GM18499 (cell line): ENCODE results near the gene SLCO2A1.

Experiments used
- ATAC-seq: cut with Tn5 transposase; IDR thresholded peaks from one replicate; pipeline ENCODE4 v1.9.1; 2021; ENCODE audit warnings: moderate number of reproducible peaks; ENCODE audit not compliant: insufficient read depth, unreplicated experiment

SLCO2A1 gene

GRCh38 chr3:134061401-134061800, 31.7 kb upstream of the SLCO2A1 start:
- no peak for ATAC-seq

- ATAC-seq, result no peak
Observed at GRCh38 chr3:134060561-134061385, 31.0 kb upstream of the SLCO2A1 start.

GRCh38 chr3:134059671-134060560, 30.2 kb upstream of the SLCO2A1 start:
- no peak for ATAC-seq

- ATAC-seq, result no peak
Observed at GRCh38 chr3:134059035-134059601, 29.4 kb upstream of the SLCO2A1 start.

GRCh38 chr3:134057654-134058110, 28.0 kb upstream of the SLCO2A1 start:
- no peak for ATAC-seq

DNA sequence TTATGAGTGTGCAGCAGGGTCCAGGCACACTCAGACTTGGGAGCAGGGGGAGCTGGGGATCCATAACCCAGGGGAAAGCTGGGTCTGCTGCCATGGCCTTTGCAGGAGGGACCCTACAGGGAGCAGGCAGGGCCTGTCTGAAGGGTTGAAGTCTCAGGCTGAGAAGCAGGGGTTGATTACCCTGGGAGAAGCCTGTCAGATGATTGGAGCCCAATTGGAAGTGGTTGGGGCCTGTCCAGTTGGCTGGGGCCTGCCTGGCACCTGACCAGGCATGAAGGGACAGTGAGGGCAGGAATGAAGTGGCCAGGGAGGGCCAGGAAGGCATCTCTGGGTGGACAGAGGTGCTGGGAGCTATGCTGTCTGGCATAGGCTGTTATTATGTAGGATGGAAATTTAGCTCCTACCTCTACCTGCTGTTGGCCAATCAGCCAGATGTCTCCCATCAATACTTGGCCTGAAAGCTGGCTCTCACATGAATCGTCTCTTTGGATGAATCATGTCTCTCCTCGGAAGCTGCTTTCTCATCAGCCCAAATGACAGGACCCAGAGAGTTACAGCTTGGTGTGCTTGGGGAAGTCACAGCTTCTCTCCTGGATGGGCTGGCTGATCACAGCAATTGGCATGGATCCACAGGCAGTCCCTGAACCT, 27.4 kb upstream of the SLCO2A1 start:
- ATAC-seq, result no peak

GRCh38 chr3:134056464-134056891, 26.8 kb upstream of the SLCO2A1 start:
- ATAC-seq, result no peak

GRCh38 chr3:134055661-134056060, 25.9 kb upstream of the SLCO2A1 start:
- no peak for ATAC-seq

DNA sequence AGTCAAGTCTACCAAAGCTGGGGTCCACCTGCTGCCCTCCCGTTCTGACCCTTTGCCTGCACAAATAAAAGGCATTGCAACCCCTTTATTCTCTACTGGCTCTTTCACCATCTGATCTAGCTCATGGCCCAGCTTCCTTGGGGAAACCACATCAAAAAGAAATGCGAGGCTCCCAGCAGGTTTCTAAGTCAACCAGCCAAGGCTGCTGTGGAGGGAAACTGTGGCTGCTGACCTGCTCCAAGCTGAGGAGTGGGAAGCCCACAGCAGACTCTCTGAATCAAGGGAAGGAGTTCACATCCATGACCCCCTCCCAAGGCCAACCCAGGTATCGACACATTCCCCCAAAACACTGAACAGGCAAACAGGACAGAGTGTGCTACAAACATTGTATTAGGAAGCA, 25.2 kb upstream of the SLCO2A1 start:
- no peak for ATAC-seq

GRCh38 chr3:134054231-134054630, 24.5 kb upstream of the SLCO2A1 start:
- no peak for ATAC-seq

DNA sequence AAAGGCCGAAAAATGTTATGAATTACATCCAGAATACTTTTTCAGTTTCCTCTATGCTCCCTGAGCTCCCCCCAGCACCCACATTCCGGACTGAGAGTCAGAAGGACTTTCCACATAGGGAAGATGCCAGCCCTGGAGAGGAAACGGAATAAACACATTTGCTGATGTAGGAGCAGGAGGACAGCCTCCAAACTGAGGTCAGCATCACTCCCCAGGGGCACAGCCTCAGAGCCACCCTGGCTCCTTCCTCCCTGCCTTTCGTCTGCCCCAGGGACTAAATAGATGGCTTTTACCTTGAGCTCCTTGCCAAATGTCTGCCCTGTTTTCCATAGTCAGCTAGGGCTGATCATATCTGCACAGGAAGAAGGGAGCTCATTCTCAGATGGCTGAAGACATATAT, 22.6 kb upstream of the SLCO2A1 start:
- ATAC-seq, result no peak

DNA sequence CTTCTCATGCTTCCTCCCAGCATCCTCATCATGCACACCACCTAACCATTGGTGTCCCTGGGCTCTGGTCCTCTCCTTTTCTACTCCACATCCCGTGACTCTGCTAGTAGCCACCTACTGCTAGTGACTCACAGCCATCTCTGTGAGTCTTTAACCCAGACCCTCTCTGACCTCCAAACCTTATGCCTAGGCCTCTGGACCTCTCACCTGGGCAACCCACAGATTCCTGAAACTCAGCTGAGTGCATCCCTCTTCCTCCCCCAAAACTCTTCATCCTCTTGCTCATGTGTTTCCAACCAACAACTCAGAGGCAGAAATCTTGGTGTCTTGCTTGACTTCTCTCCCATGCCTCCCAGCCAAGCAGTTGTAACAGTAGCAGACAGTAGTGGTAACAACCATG, 20.0 kb upstream of the SLCO2A1 start:
- no peak for ATAC-seq

DNA sequence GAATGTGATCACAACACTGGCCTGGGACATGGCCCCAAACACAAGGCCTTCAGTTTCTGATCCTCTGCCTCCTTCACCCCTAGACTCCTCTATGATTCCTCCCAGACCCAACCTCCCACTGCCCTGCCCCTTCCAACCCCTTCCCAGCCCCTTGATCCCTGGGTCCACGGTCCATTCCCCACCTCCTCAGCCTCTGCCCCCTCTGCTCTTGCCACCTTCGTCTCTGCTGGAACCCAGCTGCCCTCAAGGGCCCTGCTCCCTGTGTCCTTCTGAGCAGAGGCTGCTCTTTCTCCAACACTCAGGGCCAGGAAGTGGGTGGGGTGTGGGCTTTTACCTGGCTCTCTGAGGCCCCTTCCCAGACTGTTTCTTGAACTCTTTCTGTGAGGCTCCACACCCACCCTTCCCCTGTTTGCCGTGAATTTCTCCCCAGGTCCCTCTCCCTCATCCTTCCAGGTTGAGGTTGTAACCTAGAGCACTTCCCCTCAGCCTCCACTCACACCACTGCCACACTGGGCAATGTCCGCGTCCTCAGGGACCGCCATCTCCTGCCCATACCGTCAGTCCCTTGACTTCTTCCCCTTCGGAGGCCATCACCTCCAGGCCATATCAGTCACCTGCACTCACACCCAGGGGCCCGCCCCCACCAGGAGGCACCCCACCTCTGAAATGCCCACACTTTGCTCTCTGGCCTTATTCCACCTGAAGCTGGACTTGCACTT, 18.7 kb upstream of the SLCO2A1 start:
- no peak for ATAC-seq

GRCh38 chr3:134044459-134044858, 14.7 kb upstream of the SLCO2A1 start:
- ATAC-seq, result no peak

DNA sequence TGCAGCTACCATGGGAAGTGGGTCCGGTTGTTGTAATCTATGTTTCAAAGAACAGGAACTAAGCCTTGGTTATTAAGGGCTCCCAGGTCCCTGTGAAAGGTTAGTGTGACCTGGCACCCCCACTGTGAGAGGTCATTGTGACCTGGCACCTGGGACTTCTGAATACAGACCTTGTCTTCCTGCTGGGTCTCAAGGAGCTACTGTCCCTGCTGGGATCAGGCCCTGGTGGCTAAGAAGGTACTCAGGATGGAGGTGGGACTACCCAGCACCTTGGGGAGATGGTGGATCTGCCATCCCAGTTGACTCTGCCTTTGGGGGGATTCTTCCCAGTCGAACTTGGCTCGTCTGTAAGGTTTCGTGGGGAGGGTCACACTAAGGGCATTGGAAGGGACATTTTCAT, 10.3 kb upstream of the SLCO2A1 start:
- ATAC-seq, result no peak

DNA sequence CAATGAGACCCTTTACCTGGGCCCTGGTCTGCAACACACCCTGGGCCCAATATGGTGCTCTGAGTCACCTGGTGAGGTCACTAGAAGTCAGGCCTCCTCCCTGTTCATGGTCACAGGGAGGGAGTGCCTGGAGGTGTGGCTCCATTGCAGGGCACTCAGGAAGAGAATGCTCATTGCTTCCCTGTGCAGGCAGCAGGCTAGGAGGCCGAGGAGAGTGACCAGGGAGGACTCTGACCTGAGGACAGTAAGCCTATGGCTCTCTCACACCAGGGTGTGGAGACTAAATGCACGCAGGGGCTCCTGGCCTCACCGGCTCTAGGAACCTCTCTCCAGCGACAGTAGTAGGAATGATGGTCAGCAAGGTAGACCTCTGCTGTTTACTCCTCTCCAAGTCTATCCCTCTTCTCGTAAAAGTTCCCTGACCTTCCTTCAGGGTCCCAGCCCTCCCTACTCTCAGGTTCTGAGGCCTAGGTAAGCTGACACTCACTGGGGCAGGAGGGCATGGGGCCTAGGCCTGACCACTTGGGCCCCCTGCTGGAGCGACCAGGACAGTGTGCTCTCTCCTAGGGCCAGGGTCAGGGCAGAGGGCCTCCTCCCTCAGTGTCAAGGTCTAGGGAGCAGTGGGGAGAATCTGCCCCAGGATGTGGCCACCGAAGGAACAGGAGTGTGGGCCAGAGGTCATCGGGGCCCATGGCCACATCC, 9.6 kb upstream of the SLCO2A1 start:
- ATAC-seq, result no peak

- ATAC-seq, result no peak
Observed at GRCh38 chr3:134038716-134039115, 9.0 kb upstream of the SLCO2A1 start.

DNA sequence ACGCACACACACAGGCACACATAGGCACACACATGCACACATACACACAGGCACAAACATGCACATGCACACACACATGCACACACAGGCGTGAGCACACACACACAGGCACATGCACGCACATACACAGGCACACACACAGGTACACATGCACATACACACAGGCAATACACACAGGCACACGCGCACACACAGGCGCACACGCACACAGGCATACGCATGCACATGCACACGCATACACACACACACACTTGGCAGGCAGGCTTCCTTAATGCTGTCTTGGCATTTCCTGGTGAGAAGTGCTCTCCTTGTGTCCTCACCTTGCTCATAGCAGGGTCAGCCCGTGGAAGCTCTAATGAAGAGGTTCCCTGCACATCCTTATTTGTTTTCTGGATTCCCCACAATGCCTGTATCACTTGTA, 8.4 kb upstream of the SLCO2A1 start:
- ATAC-seq, result no peak

- ATAC-seq, result no peak
Observed at GRCh38 chr3:134037168-134037567, 7.4 kb upstream of the SLCO2A1 start.
